SK-N-DZ (cell line): ENCODE results near the gene MALRD1.
"Not testable (repeated sequence)": the region's sequence is repeated elsewhere in the genome, so short reads cannot be mapped to it uniquely, and the experiment has no call there.

ENCODE experiments used
- DNase-seq: peaks from one replicate; pipeline ENCODE4 v3.0.0-alpha.2; 2015; ENCODE audit warnings: low spot score

The MALRD1 gene

GRCh38 chr10:19706904-19707303 lies 658.3 kb downstream of the MALRD1 start:
- DNase-seq = no peak

- no peak for DNase-seq
Measured at GRCh38 chr10:19707376-19707775, 658.8 kb downstream of the MALRD1 start.

GRCh38 chr10:19708031-19708430 lies 659.4 kb downstream of the MALRD1 start:
- DNase-seq = no peak

- DNase-seq = no peak
Measured at GRCh38 chr10:19710600-19710999, 662.0 kb downstream of the MALRD1 start.

GRCh38 chr10:19713159-19713558 lies 664.6 kb downstream of the MALRD1 start:
- DNase-seq = no peak

GRCh38 chr10:19713800-19714525 lies 665.4 kb downstream of the MALRD1 start:
- DNase-seq = no peak

GRCh38 chr10:19719284-19719683 lies 670.7 kb downstream of the MALRD1 start:
- DNase-seq = no peak

- DNase-seq = no peak
Measured at GRCh38 chr10:19724287-19724686, 675.7 kb downstream of the MALRD1 start.

GRCh38 chr10:19728376-19728775 lies 679.8 kb downstream of the MALRD1 start:
- DNase-seq = no peak

GRCh38 chr10:19728964-19729363 lies 680.4 kb downstream of the MALRD1 start:
- DNase-seq = no peak

GRCh38 chr10:19730167-19730906 lies 681.7 kb downstream of the MALRD1 start:
- DNase-seq = no peak

GRCh38 chr10:19730907-19731217 lies 682.3 kb downstream of the MALRD1 start:
- DNase-seq = no peak

GRCh38 chr10:19731560-19731959 lies 683.0 kb downstream of the MALRD1 start:
- DNase-seq = no peak

GRCh38 chr10:19738440-19738839 lies 689.8 kb downstream of the MALRD1 start:
- no peak for DNase-seq

- not testable (repeated sequence) for DNase-seq
Measured at GRCh38 chr10:19739232-19739631, 690.6 kb downstream of the MALRD1 start.

- peak; percentile 9 for DNase-seq
Measured at GRCh38 chr10:19742144-19742543, 693.5 kb downstream of the MALRD1 start.

GRCh38 chr10:19745672-19746071 lies 697.1 kb downstream of the MALRD1 start:
- no peak for DNase-seq

GRCh38 chr10:19749185-19749729 lies 700.7 kb downstream of the MALRD1 start:
- DNase-seq = no peak

- DNase-seq = no peak
Measured at GRCh38 chr10:19750972-19751371, 702.4 kb downstream of the MALRD1 start.

GRCh38 chr10:19756919-19757318 lies 708.3 kb downstream of the MALRD1 start:
- DNase-seq = no peak

GRCh38 chr10:19762026-19762425 lies 713.4 kb downstream of the MALRD1 start:
- no peak for DNase-seq

- no peak for DNase-seq
Measured at GRCh38 chr10:19764111-19764510, 715.5 kb downstream of the MALRD1 start.

- DNase-seq = peak; percentile 78
Measured at GRCh38 chr10:19767876-19768275, 719.3 kb downstream of the MALRD1 start.
